ENCODE results near the gene FOXN3.

FOXN3 gene

GRCh38 chr14:89129570-89129969 is 287.5 kb downstream of the FOXN3 start:
- TF ChIP-seq ZFX (IDR thresholded peaks at IDR 0.05; ENCODE audit: borderline replicate concordance) (no peak), CTCF (IDR thresholded peaks at IDR 0.05) (no peak)

GRCh38 chr14:89128311-89129026 is 288.6 kb downstream of the FOXN3 start:
- no peak for TF ChIP-seq ZFX (IDR thresholded peaks at IDR 0.05; ENCODE audit: borderline replicate concordance)
- no peak for TF ChIP-seq CTCF (IDR thresholded peaks at IDR 0.05)
- H3K27ac ChIP-seq, result no peak overlapping the region

More at GRCh38 chr14:89129570-89129969, 287.5 kb downstream of the FOXN3 start:
- no peak overlapping the region for H3K27ac ChIP-seq

- H3K27ac ChIP-seq, result no peak overlapping the region
- TF ChIP-seq ZFX (IDR thresholded peaks at IDR 0.05; ENCODE audit: borderline replicate concordance) (no peak), CTCF (IDR thresholded peaks at IDR 0.05) (no peak)
Observed at GRCh38 chr14:89126461-89126860, 290.6 kb downstream of the FOXN3 start.

GRCh38 chr14:89125216-89125615 is 291.8 kb downstream of the FOXN3 start:
- no peak for TF ChIP-seq CTCF (IDR thresholded peaks at IDR 0.05)
- no peak for TF ChIP-seq ZFX (IDR thresholded peaks at IDR 0.05; ENCODE audit: borderline replicate concordance)
- no peak overlapping the region for H3K27ac ChIP-seq

- TF ChIP-seq CTCF (IDR thresholded peaks at IDR 0.05) (no peak), ZFX (IDR thresholded peaks at IDR 0.05; ENCODE audit: borderline replicate concordance) (no peak)
- no peak overlapping the region for H3K27ac ChIP-seq
Observed at GRCh38 chr14:89123851-89124250, 293.2 kb downstream of the FOXN3 start.

- TF ChIP-seq CTCF (IDR thresholded peaks at IDR 0.05), result no peak
- TF ChIP-seq ZFX (IDR thresholded peaks at IDR 0.05; ENCODE audit: borderline replicate concordance), result no peak
- H3K27ac ChIP-seq, result no peak overlapping the region
Observed at GRCh38 chr14:89123215-89123614, 293.8 kb downstream of the FOXN3 start.

- TF ChIP-seq ZFX (IDR thresholded peaks at IDR 0.05; ENCODE audit: borderline replicate concordance) (no peak), CTCF (IDR thresholded peaks at IDR 0.05) (no peak)
- no peak overlapping the region for H3K27ac ChIP-seq
Observed at GRCh38 chr14:89121968-89122620, 294.9 kb downstream of the FOXN3 start.

Measured in 22Rv1 (cell line).